ENCODE results near the gene CREBBP.

- no peak for TF ChIP-seq CTCF (conservative IDR thresholded peaks at IDR 0.05; ENCODE audit: low read depth in 2 of 2)
- TF ChIP-seq EZH2 (IDR thresholded peaks at IDR 0.05; ENCODE audit: low read depth, unreplicated experiment) = no peak
- TF ChIP-seq POLR2AphosphoS5 (IDR thresholded peaks at IDR 0.05; ENCODE audit: low read depth) = no peak
- no peak for TF ChIP-seq REST (IDR thresholded peaks at IDR 0.05; ENCODE audit: unreplicated experiment)
- no peak for TF ChIP-seq EZH2phosphoT487 (IDR thresholded peaks at IDR 0.05; ENCODE audit: unreplicated experiment)
- no peak for TF ChIP-seq CREB1 (CRISPR knock-in tag; IDR thresholded peaks at IDR 0.05; ENCODE audit: low read depth)
- no peak for TF ChIP-seq JUNB (IDR thresholded peaks at IDR 0.05; ENCODE audit: unreplicated experiment)
- no peak for TF ChIP-seq ZNF462 (CRISPR knock-in tag; IDR thresholded peaks at IDR 0.05)
Observed at GRCh38 chr16:3713587-3714242, 166.8 kb downstream of the CREBBP start.
